ENCODE data around the gene PTPRD.
A peak's percentile ranks its signal among the peaks of the same experiment; 100 is the strongest.
"Not testable (repeated sequence)": the region's sequence is repeated elsewhere in the genome, so short reads cannot be mapped to it uniquely, and the experiment has no call there.

PTPRD gene

GRCh38 chr9:9560382-9561035 is 1052.3 kb downstream of the PTPRD start:
- no peak for DNase-seq

- no peak for DNase-seq
Measured at GRCh38 chr9:9558907-9559306, 1053.9 kb downstream of the PTPRD start.

- no peak for DNase-seq
Measured at GRCh38 chr9:9557804-9558334, 1054.9 kb downstream of the PTPRD start.

- DNase-seq = no peak
Measured at GRCh38 chr9:9556865-9557803, 1055.7 kb downstream of the PTPRD start.

- DNase-seq = no peak
Measured at GRCh38 chr9:9552665-9553064, 1060.1 kb downstream of the PTPRD start.

- no peak for DNase-seq
Measured at GRCh38 chr9:9538766-9539165, 1074.0 kb downstream of the PTPRD start.

GRCh38 chr9:9538356-9538755 is 1074.4 kb downstream of the PTPRD start:
- DNase-seq = no peak

GRCh38 chr9:9536523-9536922 is 1076.3 kb downstream of the PTPRD start:
- DNase-seq = no peak

GRCh38 chr9:9523476-9524139 is 1089.2 kb downstream of the PTPRD start:
- no peak for DNase-seq

- DNase-seq = no peak
Measured at GRCh38 chr9:9522406-9522805, 1090.4 kb downstream of the PTPRD start.

- no peak for DNase-seq
Measured at GRCh38 chr9:9521033-9521779, 1091.6 kb downstream of the PTPRD start.

- no peak for DNase-seq
Measured at GRCh38 chr9:9504869-9505268, 1107.9 kb downstream of the PTPRD start.

- DNase-seq = no peak
Measured at GRCh38 chr9:9499546-9499945, 1113.3 kb downstream of the PTPRD start.

GRCh38 chr9:9498846-9499245 is 1114.0 kb downstream of the PTPRD start:
- DNase-seq = peak; percentile 45

GRCh38 chr9:9498128-9498527 is 1114.7 kb downstream of the PTPRD start:
- DNase-seq = no peak

GRCh38 chr9:9494336-9494735 is 1118.5 kb downstream of the PTPRD start:
- no peak for DNase-seq

GRCh38 chr9:9492506-9492905 is 1120.3 kb downstream of the PTPRD start:
- DNase-seq = no peak

- no peak for DNase-seq
Measured at GRCh38 chr9:9489183-9489582, 1123.6 kb downstream of the PTPRD start.

- no peak for DNase-seq
Measured at GRCh38 chr9:9483175-9483574, 1129.6 kb downstream of the PTPRD start.

- no peak for DNase-seq
Measured at GRCh38 chr9:9478741-9479140, 1134.1 kb downstream of the PTPRD start.

GRCh38 chr9:9469271-9469670 is 1143.5 kb downstream of the PTPRD start:
- DNase-seq = no peak

GRCh38 chr9:9441874-9442273 is 1170.9 kb downstream of the PTPRD start:
- DNase-seq = not testable (repeated sequence)

GRCh38 chr9:9437641-9438040 is 1175.2 kb downstream of the PTPRD start:
- no peak for DNase-seq
